NCI-H2107 treated with DMSO at 0.1 percent for 48 hours (cell line): ENCODE measurements around the gene NDUFAF4.

Experiments used
- DNase-seq: peaks from one replicate; lab custom pipeline; 2025; ENCODE audit not compliant: unreplicated experiment; lab: John Stamatoyannopoulos, UW

The NDUFAF4 gene

DNA sequence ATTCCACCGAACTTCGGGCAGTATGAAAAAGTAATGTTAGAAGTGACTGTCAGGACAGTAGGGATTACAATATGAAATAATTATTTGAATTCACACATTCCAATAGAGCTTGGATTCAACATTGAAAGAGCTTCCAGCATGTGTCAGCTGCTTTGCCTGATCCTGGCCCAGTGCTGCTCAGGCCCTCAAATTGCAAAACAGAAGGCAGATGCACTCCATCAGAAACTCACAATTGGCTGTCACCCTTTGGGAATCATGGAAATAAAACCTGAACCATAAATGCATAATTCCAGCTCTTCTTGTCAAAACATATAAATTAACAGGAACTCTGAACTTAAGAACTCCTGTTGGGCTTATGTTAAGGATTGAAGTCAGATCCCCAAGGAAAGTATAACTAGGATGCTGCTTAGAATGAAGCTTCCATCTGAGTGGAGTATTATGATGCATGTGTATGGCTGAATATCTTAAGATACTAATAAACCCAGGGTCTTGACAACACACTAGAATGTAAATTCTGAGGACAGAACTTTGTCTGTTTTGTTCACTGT lies 1.8 kb upstream of the NDUFAF4 start:
- DNase-seq: no peak

DNA sequence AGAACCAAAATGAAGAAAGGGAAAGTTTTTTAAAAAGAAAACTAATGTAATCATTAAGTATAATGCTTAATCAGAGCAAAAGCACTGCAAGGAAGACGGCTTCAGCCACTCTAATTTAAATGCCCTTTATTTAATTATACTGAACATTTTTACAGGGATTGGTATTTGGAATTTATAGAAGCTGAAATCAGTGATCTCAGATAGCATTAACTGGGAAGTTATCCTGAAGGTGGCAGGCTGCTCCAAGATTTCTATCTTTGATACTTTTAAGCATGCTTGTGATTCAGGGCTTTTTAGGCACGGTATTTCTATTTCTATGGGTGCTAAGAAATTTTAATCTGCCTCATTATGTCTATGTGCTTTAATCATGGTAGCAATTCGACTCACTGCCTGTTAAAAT lies 1.3 kb upstream of the NDUFAF4 start:
- peak; percentile 9 for DNase-seq

DNA sequence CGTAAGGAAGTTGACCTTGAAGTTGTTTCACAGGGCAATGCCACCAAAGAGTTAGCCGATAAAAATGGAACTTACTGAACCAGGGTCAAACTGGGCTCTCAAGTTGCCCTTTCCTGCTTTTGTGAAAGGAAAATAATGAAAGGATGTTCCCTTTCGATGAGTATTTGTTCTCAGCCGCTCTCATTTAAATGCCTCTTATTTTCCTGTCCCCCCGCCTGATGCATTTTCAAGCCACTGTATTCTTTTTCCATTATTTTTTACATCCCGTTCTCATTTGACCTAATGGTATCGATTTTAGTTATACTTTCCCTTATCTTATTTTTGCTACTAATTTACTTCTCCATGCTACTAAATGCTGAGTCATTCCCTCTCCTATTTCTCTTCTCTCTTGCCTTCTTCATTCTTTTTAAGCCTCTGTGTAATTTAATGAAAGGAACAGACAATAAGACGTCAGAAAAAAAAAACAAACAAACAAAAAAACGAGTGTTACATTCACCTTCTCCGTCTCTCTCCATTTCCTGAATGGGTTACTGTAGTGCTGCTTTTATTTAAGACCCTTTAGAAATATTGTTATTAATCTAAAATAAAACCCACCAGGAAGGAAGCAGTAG lies 655 bp upstream of the NDUFAF4 start:
- DNase-seq: peak; percentile 51

DNA sequence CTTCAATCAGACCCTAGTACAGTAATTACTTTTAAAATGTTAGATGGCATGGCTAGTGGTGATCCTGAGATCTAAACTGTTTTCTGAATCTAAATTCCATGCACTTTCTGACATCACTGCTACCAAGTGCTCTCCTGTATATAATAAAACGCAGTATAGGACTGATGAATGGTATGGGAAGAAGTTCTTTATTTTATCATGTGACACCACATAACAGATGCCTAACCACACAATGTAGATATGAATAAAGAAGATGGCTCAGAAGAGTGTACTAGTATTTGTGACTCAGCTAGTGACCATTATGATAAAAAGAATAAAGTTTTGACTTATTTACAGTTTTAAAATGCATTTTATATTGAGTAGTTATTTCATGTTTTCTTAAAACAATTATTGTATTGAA lies 8.5 kb downstream of the NDUFAF4 start:
- DNase-seq: no peak

DNA sequence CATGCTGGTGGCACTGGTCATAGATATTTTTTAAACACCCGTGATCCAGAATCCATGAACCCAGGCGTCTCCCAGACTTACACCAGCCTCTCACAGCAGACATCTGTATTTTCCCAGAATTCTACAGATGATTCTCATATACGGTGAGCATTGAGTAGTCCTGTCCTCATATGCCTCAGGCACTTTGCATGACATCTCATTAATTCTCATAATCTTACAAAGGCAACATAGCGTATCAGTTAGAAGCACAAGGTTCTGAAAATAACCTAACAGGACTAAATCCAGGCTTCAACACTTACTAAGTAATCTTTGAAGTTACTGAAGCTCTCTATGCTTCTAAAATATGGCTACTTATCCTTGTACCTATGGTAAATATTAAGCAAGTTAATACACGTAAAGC lies 8.9 kb downstream of the NDUFAF4 start:
- DNase-seq: no peak

DNA sequence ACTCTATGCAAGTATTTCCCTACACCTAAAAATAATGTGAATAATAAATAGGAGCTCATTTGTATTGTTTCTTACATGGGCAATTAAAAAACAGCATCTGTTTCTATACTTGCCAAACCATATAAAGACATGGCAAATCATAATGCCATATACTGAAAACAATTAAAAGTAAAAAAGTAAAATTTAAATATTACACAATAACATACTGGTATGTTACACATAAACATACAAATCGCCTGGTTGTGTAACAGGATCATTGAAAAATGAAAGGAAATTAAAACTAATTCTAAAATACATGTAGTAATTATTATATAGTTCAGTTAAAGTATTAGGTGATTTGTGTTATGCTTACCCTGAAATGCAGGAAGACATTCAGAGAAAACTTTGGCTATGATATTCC lies 11.2 kb downstream of the NDUFAF4 start:
- DNase-seq: no peak

DNA sequence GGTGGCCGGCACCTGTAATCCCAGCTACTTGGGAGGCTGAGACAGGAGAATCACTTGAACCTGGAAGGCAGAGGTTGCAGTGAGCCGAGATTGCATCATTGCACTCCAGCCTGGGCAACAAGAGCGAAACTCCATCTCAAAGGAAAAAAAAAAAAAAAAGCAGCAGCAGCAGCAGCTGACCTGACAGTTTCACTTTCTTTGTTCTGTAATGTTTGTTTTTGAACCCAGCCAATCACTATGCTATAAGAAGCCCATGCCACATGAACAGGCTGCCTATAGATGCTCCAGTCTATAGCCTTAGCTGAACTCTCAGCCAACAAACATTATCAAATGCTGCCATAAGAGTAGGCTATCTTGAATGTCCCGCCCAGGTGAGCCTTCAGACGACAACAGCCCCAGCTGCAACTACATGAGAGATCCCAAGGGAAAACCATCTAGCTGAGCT lies 12.5 kb downstream of the NDUFAF4 start:
- DNase-seq: peak; percentile 96

DNA sequence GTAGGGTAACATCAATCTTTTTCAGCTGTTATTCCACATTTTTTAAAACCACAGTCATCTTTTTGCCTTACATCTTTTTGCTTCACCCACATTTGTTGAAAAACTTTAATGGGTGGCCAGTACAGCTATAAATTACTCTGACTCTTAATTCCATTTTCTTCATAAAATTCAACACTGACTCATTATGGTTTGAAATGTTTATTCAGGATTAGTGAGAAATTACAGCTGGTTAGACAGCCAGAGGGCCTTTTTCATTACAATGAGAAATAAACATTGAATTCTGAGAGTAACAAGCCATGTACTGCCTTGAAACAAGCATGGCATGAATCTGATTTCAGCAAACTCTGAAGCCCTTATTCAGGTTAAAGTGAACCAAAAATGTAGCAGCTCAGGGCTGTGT lies 19.5 kb downstream of the NDUFAF4 start:
- no peak for DNase-seq

DNA sequence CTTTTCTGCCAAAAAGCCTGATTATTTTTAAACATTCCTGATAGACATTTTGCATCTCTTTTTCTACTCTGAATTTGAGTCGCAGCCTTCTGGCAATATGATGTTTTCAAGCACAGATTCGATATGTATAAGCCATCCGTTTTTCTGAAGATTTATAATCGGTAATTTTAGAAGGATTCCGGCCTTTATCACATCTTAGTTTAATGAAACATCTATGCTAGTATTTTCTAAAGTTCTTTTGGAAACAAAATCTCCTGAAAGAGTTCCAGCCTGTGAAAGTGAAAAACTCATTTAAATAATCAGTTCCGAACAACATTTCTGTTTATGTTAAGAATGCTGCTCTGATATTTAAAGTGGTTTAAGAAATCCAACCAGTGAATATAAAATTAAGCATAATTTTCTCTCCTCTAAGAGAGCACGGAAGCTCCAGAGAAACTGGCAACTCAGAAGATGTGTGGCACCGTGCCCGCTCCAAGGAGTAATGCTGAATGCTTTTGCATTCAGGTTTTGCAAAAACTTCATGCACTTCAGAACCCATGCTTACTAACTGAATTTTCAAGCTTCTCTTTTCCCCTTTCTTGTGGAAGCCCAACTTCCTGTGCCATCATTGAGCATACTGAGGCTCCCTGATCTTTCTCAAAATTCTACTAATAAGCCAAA lies 20.7 kb downstream of the NDUFAF4 start:
- no peak for DNase-seq

DNA sequence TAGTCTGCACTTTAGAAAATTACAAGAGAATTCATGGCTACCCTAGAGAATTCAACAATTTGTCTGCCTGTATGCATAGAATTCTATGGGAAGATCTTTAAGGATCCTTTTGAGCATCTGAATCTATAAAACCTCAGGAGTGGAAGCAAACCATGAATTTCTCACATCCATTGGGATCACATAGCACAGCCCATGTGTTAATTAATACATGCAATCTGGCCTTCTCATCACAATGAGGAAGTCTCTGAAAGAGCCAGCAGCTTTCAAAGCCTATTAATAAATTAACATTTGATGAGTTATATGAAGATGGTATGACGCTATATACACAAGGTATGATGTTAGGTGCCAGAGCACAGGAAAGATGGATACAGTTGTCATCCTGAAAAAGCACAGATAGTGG lies 24.7 kb downstream of the NDUFAF4 start:
- no peak for DNase-seq

DNA sequence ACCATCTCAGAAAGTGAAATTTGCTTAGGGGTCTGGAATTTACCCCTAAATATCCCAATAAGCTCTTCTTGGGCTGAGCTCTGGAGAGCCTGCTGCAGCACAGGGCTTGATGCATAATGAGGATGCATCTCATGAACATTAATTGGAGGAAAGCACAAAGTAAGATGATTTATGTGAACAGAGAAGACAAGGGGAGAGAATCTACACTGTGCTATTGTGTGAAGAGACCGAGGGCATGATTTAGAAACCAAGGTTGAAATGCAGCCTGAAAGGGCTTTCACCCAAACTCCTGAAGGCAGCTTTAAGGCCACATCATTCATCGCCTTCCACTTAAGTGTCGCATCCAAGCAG lies 32.7 kb downstream of the NDUFAF4 start:
- DNase-seq: no peak

DNA sequence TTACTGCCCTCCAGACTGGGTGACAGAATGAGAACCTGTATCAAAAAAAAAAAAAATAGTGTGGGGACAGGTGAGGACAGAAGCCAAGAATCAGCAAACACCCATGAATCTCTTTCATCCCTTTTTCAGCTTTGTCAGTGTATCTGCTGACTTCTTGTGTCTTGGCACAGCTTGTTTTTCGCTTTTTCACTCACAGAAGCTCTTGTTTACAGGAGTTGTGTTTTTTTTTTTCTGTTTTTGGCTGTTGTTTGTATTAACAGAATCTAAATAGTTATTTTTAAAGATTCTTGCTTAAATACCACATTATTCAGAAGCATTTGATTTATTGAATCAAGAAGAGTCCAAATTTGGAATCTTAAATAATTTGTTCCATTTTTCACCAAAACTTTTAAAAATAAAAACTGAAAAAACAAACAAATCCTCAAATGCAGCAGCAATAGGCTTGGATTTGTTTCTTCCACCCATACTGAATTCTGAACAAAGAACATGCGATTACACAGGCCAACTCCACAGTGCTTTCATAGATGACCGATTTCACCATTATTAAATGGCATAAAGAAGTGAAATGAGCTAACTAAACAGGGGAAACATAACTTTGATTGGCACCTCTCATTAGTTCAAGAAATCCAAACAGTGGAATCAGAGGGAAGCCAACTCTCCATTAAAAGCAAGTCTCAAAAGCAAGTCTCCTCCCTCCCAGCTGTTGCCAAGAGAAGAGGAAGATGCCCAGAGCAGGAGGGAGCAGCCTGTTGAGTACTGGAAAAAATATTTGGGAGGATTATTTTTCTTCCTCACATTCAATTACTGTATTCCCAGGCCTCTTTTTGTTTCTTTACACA lies 33.3 kb downstream of the NDUFAF4 start:
- no peak for DNase-seq

DNA sequence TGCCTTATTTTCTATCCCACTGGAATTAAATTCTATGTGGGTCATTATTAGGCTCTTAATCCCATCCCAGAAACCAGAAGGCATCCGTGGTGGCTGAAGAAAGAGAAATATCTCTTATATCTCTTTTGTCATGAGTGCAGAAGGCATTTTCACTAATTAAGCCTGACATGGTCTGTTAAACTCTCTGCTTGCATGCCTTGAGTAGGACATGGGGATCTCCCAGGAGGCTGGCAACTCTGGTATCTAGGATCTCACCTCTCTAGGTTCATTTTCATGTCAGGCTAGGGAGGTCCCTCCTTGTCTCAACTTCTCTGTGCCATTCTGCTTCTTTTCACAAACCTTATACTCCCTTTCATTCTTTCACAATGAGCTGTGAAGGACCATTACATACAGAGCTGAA lies 35.1 kb downstream of the NDUFAF4 start:
- DNase-seq: no peak

DNA sequence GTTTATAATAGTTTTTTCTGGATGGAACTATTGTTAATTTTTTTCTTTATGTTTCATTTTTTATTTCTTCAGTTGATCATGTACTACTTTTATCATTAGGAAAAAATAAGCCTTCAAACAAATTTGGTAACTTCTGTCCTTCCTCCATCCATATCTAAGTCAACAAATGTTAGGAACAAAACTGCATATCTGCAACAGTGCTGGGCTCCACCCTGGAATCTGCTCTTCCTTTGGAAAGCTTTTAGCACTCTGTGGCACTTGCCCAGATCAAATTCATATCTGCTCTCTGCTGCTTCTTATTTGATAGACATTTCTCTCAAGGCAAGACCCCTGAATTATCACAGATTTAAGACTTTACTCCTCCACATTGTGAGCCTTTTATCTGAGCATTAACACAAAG lies 36.1 kb downstream of the NDUFAF4 start:
- no peak for DNase-seq

DNA sequence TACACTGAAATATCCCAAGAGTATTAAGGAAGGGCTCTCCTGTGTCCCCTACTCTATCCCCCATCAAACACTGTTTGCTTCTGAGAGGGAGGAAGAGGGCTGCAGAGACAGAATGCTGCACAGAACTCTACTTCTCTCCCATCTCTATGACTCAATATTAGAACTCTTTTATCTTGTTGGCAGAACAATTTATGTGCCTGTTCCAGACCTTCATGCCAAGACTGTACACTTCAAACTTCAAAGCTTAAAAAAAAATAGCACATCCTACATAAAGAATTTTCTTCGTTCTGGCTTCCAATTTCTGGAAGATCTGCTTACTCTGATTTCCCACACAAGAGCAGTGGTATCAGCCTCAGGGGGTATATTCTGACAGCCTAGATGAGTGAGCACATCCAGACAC lies 40.8 kb downstream of the NDUFAF4 start:
- no peak for DNase-seq

DNA sequence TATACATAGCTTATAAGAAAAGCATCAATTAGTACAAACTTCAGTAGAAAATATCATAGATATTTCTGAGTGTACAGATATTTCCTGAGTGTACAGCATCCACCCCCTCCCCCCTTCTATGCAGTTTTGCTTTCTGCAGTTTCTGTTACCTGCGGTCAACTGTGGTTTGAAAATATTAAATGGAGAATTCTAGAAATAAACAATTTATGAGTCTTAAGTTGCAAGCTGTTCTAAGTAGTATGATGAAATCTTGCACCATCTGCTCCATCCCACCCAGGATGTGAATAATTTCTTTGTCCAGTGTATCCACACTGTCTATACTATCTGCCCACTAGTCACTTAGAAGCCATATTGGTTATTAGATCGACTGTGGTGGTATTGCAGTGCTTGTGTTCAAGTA lies 44.6 kb downstream of the NDUFAF4 start:
- no peak for DNase-seq

DNA sequence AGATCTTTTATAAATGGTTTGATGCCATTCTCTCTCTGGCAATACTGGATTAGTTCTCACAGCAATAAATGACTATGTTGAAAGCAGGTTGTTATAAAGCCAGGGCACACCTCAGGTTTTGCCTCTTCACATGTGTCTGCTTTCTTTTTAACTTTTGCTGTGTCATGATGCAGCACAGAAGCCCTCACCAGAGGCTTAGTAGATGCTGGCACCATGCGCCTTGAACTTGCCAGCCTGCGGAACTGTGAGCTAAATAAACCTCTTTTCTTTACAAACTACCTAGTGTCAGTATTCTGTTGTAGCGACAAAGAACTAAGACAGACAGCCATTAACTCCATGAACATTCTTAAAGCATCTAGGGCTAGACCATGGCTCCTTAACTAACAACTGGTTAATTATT lies 45.1 kb downstream of the NDUFAF4 start:
- no peak for DNase-seq

DNA sequence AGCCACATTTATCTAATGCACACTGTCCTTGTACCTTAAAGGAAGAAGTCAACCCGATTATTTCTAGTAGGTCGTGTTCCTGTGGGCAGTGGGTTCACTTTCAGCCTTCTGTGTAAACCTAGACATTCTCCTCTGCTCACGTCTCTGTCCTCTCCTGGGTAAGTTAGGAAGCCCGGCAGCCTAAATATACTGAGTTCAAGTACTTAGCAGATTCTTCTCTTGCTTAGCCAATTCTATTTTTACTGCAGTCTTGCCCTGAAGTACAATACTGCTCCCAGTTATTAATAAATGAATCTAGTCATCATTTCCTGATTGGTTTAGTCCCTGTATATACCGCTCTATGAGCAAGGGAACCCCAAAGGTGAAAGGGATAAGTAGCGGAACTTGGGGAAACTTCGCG lies 45.8 kb downstream of the NDUFAF4 start:
- no peak for DNase-seq

DNA sequence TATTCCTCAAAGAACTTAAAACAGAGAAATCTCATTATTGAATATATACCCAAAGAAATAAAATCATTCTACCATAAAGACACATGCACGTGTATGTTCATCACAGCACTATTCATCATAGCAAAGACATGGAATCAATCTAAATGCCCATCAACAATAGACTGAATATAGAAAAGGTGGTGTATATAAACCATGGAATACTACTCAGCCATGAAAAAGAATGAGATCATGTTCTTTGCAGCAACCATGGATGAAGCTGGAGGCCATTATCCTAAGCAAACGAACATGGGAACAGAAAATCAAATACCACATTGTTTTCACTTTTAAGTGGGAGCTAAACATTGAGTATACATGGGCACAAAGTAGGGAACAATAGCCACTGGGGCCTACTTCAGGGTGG lies 48.1 kb downstream of the NDUFAF4 start:
- no peak for DNase-seq

DNA sequence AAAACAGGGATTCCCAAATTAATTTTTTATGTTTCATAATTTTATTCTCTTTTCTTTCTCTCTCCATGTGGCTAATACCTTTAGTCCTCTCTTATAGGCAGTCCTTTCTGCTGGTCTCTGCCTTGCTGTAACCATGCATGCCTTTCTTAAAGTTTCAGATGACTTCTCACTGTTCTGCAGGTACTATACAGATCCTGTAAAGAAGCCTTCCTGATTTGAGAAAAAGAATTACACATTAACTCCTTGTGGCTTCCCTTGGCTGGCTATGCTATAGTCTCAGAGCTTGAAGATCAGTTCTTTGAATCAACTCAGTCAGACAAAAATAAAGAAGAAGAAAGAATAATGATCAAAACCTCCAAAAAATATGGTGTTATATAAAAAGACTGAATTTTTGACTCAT lies 53.2 kb downstream of the NDUFAF4 start:
- no peak for DNase-seq

DNA sequence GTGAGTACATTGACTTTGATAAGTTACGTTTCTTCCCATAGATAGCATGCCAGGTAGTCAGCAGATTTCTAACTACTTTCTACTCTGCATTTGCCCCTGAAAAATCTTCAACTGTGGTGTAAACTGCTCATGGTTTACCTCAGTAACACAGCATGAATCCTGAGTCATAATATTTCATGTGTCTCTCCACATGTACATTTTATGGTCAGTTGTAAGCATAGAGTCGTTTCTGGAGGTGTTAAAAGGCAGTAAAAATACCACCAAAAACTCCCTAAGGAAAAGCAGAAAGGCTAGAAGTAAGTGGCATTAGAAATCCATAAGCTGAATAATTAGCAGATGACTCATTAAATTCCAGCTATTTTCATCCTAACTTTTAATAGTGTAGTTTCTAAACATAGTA lies 56.3 kb downstream of the NDUFAF4 start:
- DNase-seq: no peak
